H1 (cell line): ENCODE data around the gene FAM227B. TPM values are rescaled to one million over a fixed set of nuclear protein-coding genes. Genes with fewer than 3 reads are reported as not detected.

Experiments used
- BACH1 ChIP-seq: IDR thresholded peaks from 2 replicates; pipeline ENCODE4 v1.6.1; 2012; ENCODE audit warnings: low read length, improper control_type of control experiment
- POLR2A ChIP-seq, 2 experiments: IDR thresholded peaks; 1 replicate in 1 of 2; 2 replicates in 1 of 2; pipeline ENCODE4 v1.6.1; 2011; ENCODE audit warnings: low read depth in 2 of 2, low read length in 2 of 2, mild to moderate bottlenecking in 2 of 2; ENCODE audit errors: control extremely low read depth in 1 of 2
- RNF2 ChIP-seq: fragments of 200-900, 300-1000 bp; sonication (generic); IDR thresholded peaks from 2 replicates; pipeline ENCODE4 v1.7.1; 2016; ENCODE audit warnings: borderline replicate concordance, low read depth, mild to moderate bottlenecking, antibody characterized with exemption, low read length; ENCODE audit not compliant: poor library complexity, severe bottlenecking; ENCODE audit errors: missing control alignments
- YY1 ChIP-seq: IDR thresholded peaks from 2 replicates; pipeline ENCODE4 v1.6.1; 2011; ENCODE audit warnings: low read depth, mild to moderate bottlenecking, low read length
- polyA plus RNA-seq, 7 experiments: library from polyadenylated mRNA; depleted of rRNA in 3 of 7; stranded (reverse) in 5 of 7; unstranded in 2 of 7; fragments of >200 nt in 5 of 7; fragments of 200-250 nt in 2 of 7; gene quantifications; 1 replicate in 5 of 7; 2 replicates in 1 of 7; 4 replicates in 1 of 7; pipeline versions ENCODE4 v1.2.1 to v1.2.3, GENCODE V29; 2011 to 2013; ENCODE audit warnings: missing spikeins in 2 of 7, mixed read lengths in 2 of 7
- total RNA-seq: library from RNA; stranded (reverse); fragmentation: NEBNext Ultra II Directional; extraction: Animal tissue kit (Norgen Biotek cat#: 25700); gene quantifications from 2 replicates; pipeline ENCODE4 v1.2.1, GENCODE V29; 2021

The FAM227B gene
- total and polyA plus RNA-seq, 2 of the 8 experiments (the other 6 are each of a cell fraction or from before 2014, with no cell fraction given): 4.0 to 6.5 TPM

GRCh38 chr15:49473031-49473430 is 147.6 kb downstream of the FAM227B start (continued):
- TF ChIP-seq RNF2 (no peak), YY1 (no peak), POLR2A (IDR thresholded peaks at IDR 0.05; ENCODE audit: control extremely low read depth in 1 of 2, low read depth in 2 of 2, low read length in 2 of 2) (no peak), BACH1 (no peak)
